Measurements from ENCODE around the gene ECE1. TPM values are rescaled to one million over a fixed set of nuclear protein-coding genes. Genes with fewer than 3 reads are reported as not detected.

Gene ECE1
- total and polyA plus RNA-seq, 3 experiments from 2014 or later, result 41.5 to 88.4 (median 78.2) TPM

- peak in 4 of 5 donors; percentile 22 to 62 (median 44) for DNase-seq
- CTCF ChIA-PET, result interaction anchor here (0.7 to 3.1 kb wide), 10 partner anchors 10 to 73 kb away, joined by 3 to 20 read pairs (median 8); partner anchors contain the start of gene ECE1
- Histone ChIP-seq H3K36me3 (ENCODE audit: insufficient read depth, low read length) (no peaks in the 10 kb centered on the region), H3K27me3 (ENCODE audit: insufficient read depth, low read length, poor library complexity, severe bottlenecking) (no peaks in the 10 kb centered on the region), H3K27ac (ENCODE audit: low read depth, low read length) (no peak overlapping the region), H3K9me3 (ENCODE audit: low read length) (no peaks in the 10 kb centered on the region), H3K4me3 (ENCODE audit: low read length) (peak overlapping the region; percentile 16), H3K4me1 (ENCODE audit: insufficient read depth, low read length) (peaks cover 61% of the 10 kb centered on the region)
- peaks cover 0 to 19% (median 0%) of the 10 kb centered on the region in 3 donors for H3K36me3 Mint-ChIP-seq
- peaks cover 47 to 81% (median 73%) of the 10 kb centered on the region in 3 donors for H3K4me1 Mint-ChIP-seq
- POLR2A ChIA-PET, result interaction anchor here (0.9 to 3.7 kb wide), 6 partner anchors 10 to 32 kb away, joined by 4 to 14 read pairs (median 6); no protein-coding TSS in a partner anchor
- H3K9me3 Mint-ChIP-seq, result no peaks in the 10 kb centered on the region
- H3K27me3 Mint-ChIP-seq, result no peaks in the 10 kb centered on the region
- peak overlapping the region; percentile 38 to 91 (median 79) for H3K4me3 Mint-ChIP-seq
- peak overlapping the region; percentile 82 to 95 (median 91) for H3K27ac Mint-ChIP-seq
Measured at GRCh38 chr1:21324368-21325141, 34.3 kb upstream of the ECE1 start.

- H3K36me3 ChIP-seq (ENCODE audit: insufficient read depth, low read length), result no peaks in the 10 kb centered on the region
- POLR2A ChIA-PET, result interaction anchor here (0.7 to 3.7 kb wide), 2 partner anchors 22 to 49 kb away, joined by 6 to 14 read pairs; no protein-coding TSS in a partner anchor
- Mint-ChIP-seq H3K27me3 (no peaks in the 10 kb centered on the region), H3K4me3 (no peak overlapping the region), H3K9me3 (no peaks in the 10 kb centered on the region), H3K36me3 (peaks cover 0 to 15% (median 0%) of the 10 kb centered on the region in 3 donors), H3K4me1 (peaks cover 38 to 69% (median 61%) of the 10 kb centered on the region in 3 donors), H3K27ac (peak overlapping the region in 1 of 8 donors; percentile 41)
- DNase-seq, result no peak
- no peak overlapping the region for H3K27ac ChIP-seq (ENCODE audit: low read depth, low read length)
- no peak overlapping the region for H3K4me3 ChIP-seq (ENCODE audit: low read length)
- H3K27me3 ChIP-seq (ENCODE audit: insufficient read depth, low read length, poor library complexity, severe bottlenecking), result no peaks in the 10 kb centered on the region
- peaks cover 52% of the 10 kb centered on the region for H3K4me1 ChIP-seq (ENCODE audit: insufficient read depth, low read length)
- H3K9me3 ChIP-seq (ENCODE audit: low read length), result no peaks in the 10 kb centered on the region
- CTCF ChIA-PET, result interaction anchor here (1.0 to 3.1 kb wide), 8 partner anchors 9 to 68 kb away, joined by 3 to 15 read pairs (median 4); no protein-coding TSS in a partner anchor
Measured at GRCh38 chr1:21323091-21323490, 32.8 kb upstream of the ECE1 start.

GRCh38 chr1:21322681-21323016 lies 32.4 kb upstream of the ECE1 start:
- Histone ChIP-seq H3K4me1 (ENCODE audit: insufficient read depth, low read length) (peaks cover 52% of the 10 kb centered on the region), H3K9me3 (ENCODE audit: low read length) (no peaks in the 10 kb centered on the region), H3K27ac (ENCODE audit: low read depth, low read length) (no peak overlapping the region), H3K4me3 (ENCODE audit: low read length) (no peak overlapping the region), H3K27me3 (ENCODE audit: insufficient read depth, low read length, poor library complexity, severe bottlenecking) (no peaks in the 10 kb centered on the region), H3K36me3 (ENCODE audit: insufficient read depth, low read length) (no peaks in the 10 kb centered on the region)
- H3K36me3 Mint-ChIP-seq, result peaks cover 0 to 17% (median 0%) of the 10 kb centered on the region in 3 donors
- POLR2A ChIA-PET, result no interaction called here
- no peak overlapping the region for H3K4me3 Mint-ChIP-seq
- H3K27ac Mint-ChIP-seq, result peak overlapping the region in 1 of 8 donors; percentile 68
- no peaks in the 10 kb centered on the region for H3K9me3 Mint-ChIP-seq
- CTCF ChIA-PET, result interaction anchor here (1.1 to 2.5 kb wide), 6 partner anchors 8 to 52 kb away, joined by 3 to 8 read pairs (median 4); no protein-coding TSS in a partner anchor
- peaks cover 38 to 66% (median 58%) of the 10 kb centered on the region in 3 donors for H3K4me1 Mint-ChIP-seq
- DNase-seq, result no peak
- H3K27me3 Mint-ChIP-seq, result no peaks in the 10 kb centered on the region

- Histone ChIP-seq H3K27ac (ENCODE audit: low read depth, low read length) (no peak overlapping the region), H3K9me3 (ENCODE audit: low read length) (no peaks in the 10 kb centered on the region), H3K4me1 (ENCODE audit: insufficient read depth, low read length) (peaks cover 52% of the 10 kb centered on the region), H3K27me3 (ENCODE audit: insufficient read depth, low read length, poor library complexity, severe bottlenecking) (no peaks in the 10 kb centered on the region), H3K4me3 (ENCODE audit: low read length) (no peak overlapping the region), H3K36me3 (ENCODE audit: insufficient read depth, low read length) (no peaks in the 10 kb centered on the region)
- Mint-ChIP-seq H3K9me3 (no peaks in the 10 kb centered on the region), H3K4me3 (peak overlapping the region in 1 of 7 donors; percentile 13), H3K36me3 (peaks cover 0 to 17% (median 0%) of the 10 kb centered on the region in 3 donors), H3K27me3 (no peaks in the 10 kb centered on the region), H3K4me1 (peaks cover 34 to 62% (median 54%) of the 10 kb centered on the region in 3 donors), H3K27ac (peak overlapping the region in 1 of 8 donors; percentile 68)
- no peak for DNase-seq
- CTCF ChIA-PET, result interaction anchor here (1.1 to 1.4 kb wide), 5 partner anchors 8 to 52 kb away, joined by 3 to 5 read pairs (median 4); no protein-coding TSS in a partner anchor
- POLR2A ChIA-PET, result no interaction called here
Measured at GRCh38 chr1:21321963-21322680, 31.9 kb upstream of the ECE1 start.

GRCh38 chr1:21320410-21321108 lies 30.3 kb upstream of the ECE1 start:
- peaks cover 37% of the 10 kb centered on the region for H3K4me1 ChIP-seq (ENCODE audit: insufficient read depth, low read length)
- ChIA-PET CTCF (interaction anchor here (1.1 to 1.9 kb wide), 4 partner anchors 14 to 48 kb away, joined by 3 to 9 read pairs (median 5); no protein-coding TSS in a partner anchor), POLR2A (no interaction called here)
- no peak overlapping the region for H3K4me3 Mint-ChIP-seq
- no peak overlapping the region for H3K4me3 ChIP-seq (ENCODE audit: low read length)
- no peaks in the 10 kb centered on the region for H3K36me3 ChIP-seq (ENCODE audit: insufficient read depth, low read length)
- no peak overlapping the region for H3K27ac ChIP-seq (ENCODE audit: low read depth, low read length)
- peak overlapping the region in 4 of 8 donors; percentile 9 to 72 (median 60) for H3K27ac Mint-ChIP-seq
- H3K36me3 Mint-ChIP-seq, result peaks cover 0 to 25% (median 0%) of the 10 kb centered on the region in 3 donors
- H3K9me3 ChIP-seq (ENCODE audit: low read length), result no peaks in the 10 kb centered on the region
- no peaks in the 10 kb centered on the region for H3K9me3 Mint-ChIP-seq
- H3K4me1 Mint-ChIP-seq, result peaks cover 26 to 56% (median 41%) of the 10 kb centered on the region in 3 donors
- H3K27me3 ChIP-seq (ENCODE audit: insufficient read depth, low read length, poor library complexity, severe bottlenecking), result no peaks in the 10 kb centered on the region
- no peak for DNase-seq
- no peaks in the 10 kb centered on the region for H3K27me3 Mint-ChIP-seq

GRCh38 chr1:21319447-21320407 lies 29.5 kb upstream of the ECE1 start:
- Mint-ChIP-seq H3K9me3 (no peaks in the 10 kb centered on the region), H3K36me3 (peaks cover 0 to 25% (median 0%) of the 10 kb centered on the region in 3 donors), H3K27ac (peak overlapping the region in 4 of 8 donors; percentile 23 to 89 (median 66)), H3K27me3 (no peaks in the 10 kb centered on the region), H3K4me3 (no peak overlapping the region), H3K4me1 (peaks cover 19 to 51% (median 36%) of the 10 kb centered on the region in 3 donors)
- no peak overlapping the region for H3K4me3 ChIP-seq (ENCODE audit: low read length)
- no peak overlapping the region for H3K27ac ChIP-seq (ENCODE audit: low read depth, low read length)
- no peak for DNase-seq
- CTCF ChIA-PET, result interaction anchor here (1.1 to 3.0 kb wide), 6 partner anchors 13 to 65 kb away, joined by 3 to 12 read pairs (median 5); no protein-coding TSS in a partner anchor
- H3K36me3 ChIP-seq (ENCODE audit: insufficient read depth, low read length), result no peaks in the 10 kb centered on the region
- POLR2A ChIA-PET, result no interaction called here
- H3K9me3 ChIP-seq (ENCODE audit: low read length), result no peaks in the 10 kb centered on the region
- no peaks in the 10 kb centered on the region for H3K27me3 ChIP-seq (ENCODE audit: insufficient read depth, low read length, poor library complexity, severe bottlenecking)
- H3K4me1 ChIP-seq (ENCODE audit: insufficient read depth, low read length), result peaks cover 29% of the 10 kb centered on the region
